ENCODE data around the gene SCIN. TPM values are rescaled to one million over a fixed set of nuclear protein-coding genes. Genes with fewer than 3 reads are reported as not detected.

Gene SCIN
- total RNA-seq, 1 donor from 2014 or later, result 14.7 TPM

GRCh38 chr7:12564996-12565764 is 5.3 kb upstream of the SCIN start:
- H3K36me3 ChIP-seq (ENCODE audit: control insufficient read depth, insufficient read depth, low read length), result no peaks in the 10 kb centered on the region
- no peaks in the 10 kb centered on the region for H3K27me3 ChIP-seq (ENCODE audit: control insufficient read depth, insufficient read depth, low read length)
- TF ChIP-seq, protein P1, sequence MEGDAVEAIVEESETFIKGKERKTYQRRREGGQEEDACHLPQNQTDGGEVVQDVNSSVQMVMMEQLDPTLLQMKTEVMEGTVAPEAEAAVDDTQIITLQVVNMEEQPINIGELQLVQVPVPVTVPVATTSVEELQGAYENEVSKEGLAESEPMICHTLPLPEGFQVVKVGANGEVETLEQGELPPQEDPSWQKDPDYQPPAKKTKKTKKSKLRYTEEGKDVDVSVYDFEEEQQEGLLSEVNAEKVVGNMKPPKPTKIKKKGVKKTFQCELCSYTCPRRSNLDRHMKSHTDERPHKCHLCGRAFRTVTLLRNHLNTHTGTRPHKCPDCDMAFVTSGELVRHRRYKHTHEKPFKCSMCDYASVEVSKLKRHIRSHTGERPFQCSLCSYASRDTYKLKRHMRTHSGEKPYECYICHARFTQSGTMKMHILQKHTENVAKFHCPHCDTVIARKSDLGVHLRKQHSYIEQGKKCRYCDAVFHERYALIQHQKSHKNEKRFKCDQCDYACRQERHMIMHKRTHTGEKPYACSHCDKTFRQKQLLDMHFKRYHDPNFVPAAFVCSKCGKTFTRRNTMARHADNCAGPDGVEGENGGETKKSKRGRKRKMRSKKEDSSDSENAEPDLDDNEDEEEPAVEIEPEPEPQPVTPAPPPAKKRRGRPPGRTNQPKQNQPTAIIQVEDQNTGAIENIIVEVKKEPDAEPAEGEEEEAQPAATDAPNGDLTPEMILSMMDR (IDR thresholded peaks at IDR 0.05; ENCODE audit: insufficient read depth, low read length, poor library complexity, severe bottlenecking), result no peak
- no peak for DNase-seq (ENCODE audit: low read depth)
- H3K4me3 ChIP-seq (ENCODE audit: low read depth, low read length), result no peak overlapping the region

GRCh38 chr7:12565873-12566272 is 4.6 kb upstream of the SCIN start:
- Histone ChIP-seq H3K4me3 (ENCODE audit: low read depth, low read length) (no peak overlapping the region), H3K27me3 (ENCODE audit: control insufficient read depth, insufficient read depth, low read length) (peaks cover 2% of the 10 kb centered on the region), H3K36me3 (ENCODE audit: control insufficient read depth, insufficient read depth, low read length) (no peaks in the 10 kb centered on the region)
- DNase-seq (ENCODE audit: low read depth), result no peak
- TF ChIP-seq, protein P1 (IDR thresholded peaks at IDR 0.05; ENCODE audit: insufficient read depth, low read length, poor library complexity, severe bottlenecking), result no peak

GRCh38 chr7:12567015-12567414 is 3.5 kb upstream of the SCIN start:
- peaks cover 5% of the 10 kb centered on the region for H3K27me3 ChIP-seq (ENCODE audit: control insufficient read depth, insufficient read depth, low read length)
- TF ChIP-seq, protein P1 (IDR thresholded peaks at IDR 0.05; ENCODE audit: insufficient read depth, low read length, poor library complexity, severe bottlenecking), result no peak
- no peak overlapping the region for H3K4me3 ChIP-seq (ENCODE audit: low read depth, low read length)
- H3K36me3 ChIP-seq (ENCODE audit: control insufficient read depth, insufficient read depth, low read length), result no peaks in the 10 kb centered on the region
- DNase-seq (ENCODE audit: low read depth), result no peak

DNA sequence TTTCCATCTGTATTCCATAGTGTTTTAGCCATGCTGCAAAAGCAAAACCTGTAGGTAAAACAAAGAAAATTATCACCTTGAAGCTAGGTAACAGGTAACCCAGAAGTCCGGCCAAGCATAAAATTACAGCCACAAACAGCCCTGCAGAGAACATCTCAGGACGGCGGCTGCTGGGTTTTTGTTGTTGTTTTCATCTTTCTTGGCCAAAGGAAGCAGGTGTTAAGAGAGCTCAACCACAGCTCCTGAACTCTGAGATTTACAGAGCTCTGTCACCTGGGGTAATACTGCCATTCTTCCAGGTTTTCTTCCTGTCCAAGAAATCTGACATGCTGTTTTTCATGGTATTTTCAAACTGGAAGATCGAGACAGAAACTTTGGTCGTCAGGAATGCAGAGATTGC is 847 bp upstream of the SCIN start:
- Histone ChIP-seq H3K4me3 (ENCODE audit: low read depth, low read length) (no peak overlapping the region), H3K27me3 (ENCODE audit: control insufficient read depth, insufficient read depth, low read length) (peaks cover 5% of the 10 kb centered on the region), H3K36me3 (ENCODE audit: control insufficient read depth, insufficient read depth, low read length) (no peaks in the 10 kb centered on the region)
- TF ChIP-seq, protein P1 (IDR thresholded peaks at IDR 0.05; ENCODE audit: insufficient read depth, low read length, poor library complexity, severe bottlenecking), result no peak
- DNase-seq (ENCODE audit: low read depth), result no peak

GRCh38 chr7:12570168-12570533 is 369 bp upstream of the SCIN start:
- DNase-seq (ENCODE audit: low read depth), result no peak
- Histone ChIP-seq H3K36me3 (ENCODE audit: control insufficient read depth, insufficient read depth, low read length) (no peaks in the 10 kb centered on the region), H3K4me3 (ENCODE audit: low read depth, low read length) (peak overlapping the region; percentile 48), H3K27me3 (ENCODE audit: control insufficient read depth, insufficient read depth, low read length) (peaks cover 5% of the 10 kb centered on the region)
- TF ChIP-seq, protein P1 (IDR thresholded peaks at IDR 0.05; ENCODE audit: insufficient read depth, low read length, poor library complexity, severe bottlenecking), result no peak

DNA sequence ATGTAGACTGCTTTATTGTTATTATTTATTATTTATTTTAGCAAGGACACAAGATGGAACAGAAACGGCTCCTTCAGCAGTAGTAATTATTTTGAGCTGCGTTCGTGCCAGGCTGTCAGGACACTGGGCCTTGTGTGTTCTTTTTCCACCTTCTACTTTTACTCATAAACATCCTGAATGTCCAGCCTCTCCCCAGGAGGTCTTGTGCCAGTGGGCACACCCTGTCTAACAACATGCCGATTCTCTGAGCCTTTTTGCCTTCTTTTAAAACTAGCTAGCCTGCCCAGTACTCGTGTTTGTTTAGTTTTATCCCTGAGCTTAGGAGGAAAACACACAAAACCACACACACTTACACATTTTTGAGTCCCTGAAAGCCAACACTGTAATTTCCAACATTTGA is 1.2 kb downstream of the SCIN start:
- TF ChIP-seq, protein P1 (IDR thresholded peaks at IDR 0.05; ENCODE audit: insufficient read depth, low read length, poor library complexity, severe bottlenecking), result no peak
- H3K27me3 ChIP-seq (ENCODE audit: control insufficient read depth, insufficient read depth, low read length), result peaks cover 5% of the 10 kb centered on the region
- DNase-seq (ENCODE audit: low read depth), result no peak
- no peak overlapping the region for H3K4me3 ChIP-seq (ENCODE audit: low read depth, low read length)
- H3K36me3 ChIP-seq (ENCODE audit: control insufficient read depth, insufficient read depth, low read length), result no peaks in the 10 kb centered on the region

Data from kidney epithelial cell (primary cell).